Raji (cell line): Measurements from ENCODE around the gene SLC39A3.

Experiments
- POLR2A ChIP-seq: IDR thresholded peaks from 2 replicates; pipeline ENCODE4 v1.6.1; 2011; ENCODE audit warnings: low read depth, low read length, control low read depth; ENCODE audit not compliant: insufficient read depth

The SLC39A3 gene

DNA sequence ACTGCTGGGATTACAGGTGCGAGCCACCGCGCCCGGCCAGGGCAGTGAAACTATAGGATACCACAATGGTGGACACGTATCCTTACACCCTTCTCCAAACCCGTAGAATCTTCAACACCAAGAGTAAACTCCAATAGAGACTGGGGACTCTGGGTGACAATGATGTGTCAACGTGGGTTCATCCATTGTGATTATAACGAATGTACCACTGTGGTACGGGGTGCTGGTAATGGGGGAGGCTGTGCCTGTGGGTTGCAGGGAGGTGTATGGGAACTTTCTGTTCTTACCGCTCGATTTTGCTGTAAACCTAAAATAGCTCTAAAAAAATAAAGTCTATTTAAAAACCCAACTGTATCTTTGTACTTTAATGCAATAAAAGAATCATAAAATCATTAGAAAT is 49.0 kb downstream of the SLC39A3 start:
- no peak for TF ChIP-seq POLR2A

DNA sequence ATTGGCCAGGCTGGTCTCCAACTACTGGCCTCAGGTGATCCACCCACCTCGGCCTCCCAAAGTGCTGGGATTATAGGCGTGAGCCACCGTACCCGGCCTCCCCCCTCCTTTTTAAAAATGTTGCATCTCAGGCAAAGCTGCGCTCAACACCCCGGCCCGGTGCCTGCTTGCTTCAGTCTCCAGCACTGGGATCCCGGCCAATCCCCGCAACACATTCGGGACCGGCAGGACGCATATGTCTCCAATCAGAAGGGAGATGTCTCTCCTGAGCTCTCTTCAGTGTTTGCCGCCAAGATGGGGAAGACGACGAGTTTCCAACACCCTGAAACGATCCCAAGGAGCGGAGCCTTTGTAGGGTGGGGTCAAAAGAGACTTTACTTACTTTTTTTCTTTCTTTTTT is 53.5 kb downstream of the SLC39A3 start:
- TF ChIP-seq POLR2A: no peak

DNA sequence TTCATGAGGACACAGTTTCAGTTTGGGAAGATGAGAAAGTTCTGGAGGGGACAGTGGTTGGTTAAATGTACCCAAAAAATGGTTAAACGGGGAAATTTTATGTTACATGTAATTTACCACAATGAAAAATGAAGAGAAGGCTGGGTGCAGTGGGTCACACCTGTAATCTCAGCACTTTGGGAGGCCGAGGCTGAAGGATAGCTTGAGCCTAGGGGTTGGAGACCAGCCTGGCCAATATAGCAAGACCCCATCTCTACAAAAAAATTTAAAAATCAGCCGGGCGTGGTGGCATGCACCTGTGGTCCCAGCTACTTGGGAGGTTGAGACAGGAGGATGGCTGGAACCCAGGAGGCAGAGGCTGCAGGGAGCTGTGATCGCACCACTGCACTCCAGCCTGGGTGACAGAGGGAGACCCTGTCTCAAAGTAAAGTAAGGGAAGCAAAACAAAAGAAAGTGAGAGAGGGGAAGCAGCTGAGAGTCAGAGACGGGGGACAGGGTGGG is 54.6 kb downstream of the SLC39A3 start:
- TF ChIP-seq POLR2A: no peak

DNA sequence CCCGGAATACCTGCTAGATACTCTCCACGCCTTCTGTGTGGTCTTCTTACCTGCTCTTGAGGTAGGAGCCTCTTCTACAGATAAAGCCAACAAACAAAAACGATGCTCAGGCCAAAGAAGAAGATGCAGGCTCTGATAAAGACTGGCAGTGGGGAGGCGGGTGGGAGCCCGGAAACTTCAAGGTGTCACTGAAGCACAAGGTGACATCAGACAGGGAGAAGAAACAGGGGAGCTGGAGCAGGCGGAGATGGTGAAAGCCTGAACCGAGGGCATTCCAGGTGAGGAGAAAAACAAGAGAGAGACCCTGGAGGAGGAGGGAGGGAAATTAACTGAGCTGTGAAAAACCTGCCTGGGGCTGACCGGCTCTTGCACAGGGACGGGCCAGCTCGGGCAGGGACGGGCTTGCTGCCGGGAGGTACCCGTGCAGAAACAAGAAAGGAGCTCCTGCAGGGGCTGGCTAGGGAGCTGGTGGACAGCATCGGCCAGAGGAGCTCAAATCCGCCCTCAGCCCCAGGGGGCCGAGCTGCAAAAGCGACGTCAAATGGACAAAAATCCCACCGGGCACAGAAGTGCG is 56.3 kb downstream of the SLC39A3 start:
- no peak for TF ChIP-seq POLR2A
